Mesodermal cell (in vitro differentiated cells): Measurements from ENCODE around the gene BCL2L13.
"Not testable (repeated sequence)": the region's sequence is repeated elsewhere in the genome, so short reads cannot be mapped to it uniquely, and the experiment has no call there.

Source experiments
- H3K27ac ChIP-seq: 2 replicates; pipeline ENCODE4 v1.7.0; 2013; ENCODE audit warnings: mild to moderate bottlenecking, low read depth, low read length, moderate library complexity; ENCODE audit not compliant: severe bottlenecking
- H3K36me3 ChIP-seq: 2 replicates; pipeline ENCODE4 v1.7.1; 2013; ENCODE audit warnings: mild to moderate bottlenecking, low read length, moderate library complexity; ENCODE audit not compliant: control insufficient read depth, insufficient read depth
- H3K4me1 ChIP-seq: one replicate; pipeline ENCODE4 v1.7.1; 2013; ENCODE audit warnings: mild to moderate bottlenecking, low read length; ENCODE audit not compliant: insufficient read depth, control insufficient read depth, poor library complexity, severe bottlenecking
- H3K4me3 ChIP-seq: 2 replicates; pipeline ENCODE4 v1.7.0; 2013; ENCODE audit warnings: low read length, control low read depth, mild to moderate bottlenecking; ENCODE audit not compliant: insufficient read depth, poor library complexity, severe bottlenecking; ENCODE audit errors: extremely low read depth
- H3K9me3 ChIP-seq: 2 replicates; pipeline ENCODE4 v1.7.1; 2013; ENCODE audit warnings: mild to moderate bottlenecking, low read length, moderate library complexity; ENCODE audit not compliant: control insufficient read depth
- WGBS, 2 experiments: methylation state at CpG; one replicate each; pipeline ENCODE4 v1.1.5; 2013; ENCODE audit warnings: missing lambda C conversion rate in 2 of 2; ENCODE audit not compliant: insufficient coverage in 2 of 2; 5-methylcytosine and 5-hydroxymethylcytosine counted together

BCL2L13 gene

GRCh38 chr22:17754233-17754925, 115.8 kb downstream of the BCL2L13 start:
- Histone ChIP-seq H3K4me3 (no peak overlapping the region), H3K4me1 (no peaks in the 10 kb centered on the region), H3K27ac (no peak overlapping the region), H3K9me3 (no peaks in the 10 kb centered on the region), H3K36me3 (no peaks in the 10 kb centered on the region)
- 83 to 87% methylated on average over 14 of the region's 14 CpGs for WGBS, 2 experiments

GRCh38 chr22:17761138-17761488, 122.6 kb downstream of the BCL2L13 start:
- Histone ChIP-seq H3K4me3 (no peak overlapping the region), H3K36me3 (no peaks in the 10 kb centered on the region), H3K9me3 (no peaks in the 10 kb centered on the region), H3K4me1 (no peaks in the 10 kb centered on the region), H3K27ac (no peak overlapping the region)
- 90% methylated on average over 2 of the region's 4 CpGs; no CpG with 5 or more reads in 1 of the 2 experiments for WGBS, 2 experiments

DNA sequence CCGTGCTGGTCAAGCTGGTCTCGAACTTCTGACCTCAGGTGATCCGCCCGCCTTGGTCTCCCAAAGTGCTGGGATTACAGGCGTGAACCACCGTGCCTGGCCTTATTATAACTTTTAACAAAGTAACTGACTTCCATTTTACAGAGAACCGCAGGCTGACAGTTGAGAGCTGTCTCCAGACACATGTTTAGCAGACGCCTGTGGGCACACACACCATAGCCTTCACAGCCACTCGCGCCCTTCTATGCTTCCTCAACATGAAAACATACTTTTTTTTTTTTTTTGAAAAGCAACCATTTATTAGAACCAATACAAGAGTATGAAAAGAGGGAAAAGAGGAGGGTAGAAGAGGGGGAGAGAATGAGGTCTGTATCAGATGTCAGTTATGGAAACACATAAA, 124.9 kb downstream of the BCL2L13 start:
- not testable (repeated sequence) for H3K4me3 ChIP-seq, H3K36me3 ChIP-seq, H3K27ac ChIP-seq, H3K4me1 ChIP-seq, H3K9me3 ChIP-seq
- 90 to 92% methylated on average over 7 to 8 of the region's 10 CpGs for WGBS, 2 experiments

DNA sequence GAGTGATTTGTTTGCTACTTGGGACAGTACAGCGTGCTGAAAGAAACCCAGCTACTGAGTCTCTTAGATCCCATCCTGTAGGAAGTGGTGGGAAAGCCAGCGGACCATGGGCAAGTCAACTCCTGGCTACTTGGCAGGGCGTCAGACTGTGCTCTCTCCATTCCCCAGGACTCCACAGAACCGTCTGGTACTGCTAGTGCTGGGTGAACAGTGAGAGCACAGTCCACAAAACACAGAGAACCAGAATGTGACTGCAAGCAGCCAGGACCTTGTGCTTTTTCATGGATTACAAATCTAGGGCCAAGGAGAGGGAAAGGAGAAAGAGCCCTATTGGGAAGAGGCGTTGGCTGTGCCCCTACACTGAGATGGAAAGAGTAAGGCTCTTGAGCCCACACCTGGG, 125.5 kb downstream of the BCL2L13 start:
- Histone ChIP-seq H3K4me3 (no peak overlapping the region), H3K4me1 (no peaks in the 10 kb centered on the region), H3K27ac (no peak overlapping the region), H3K9me3 (no peaks in the 10 kb centered on the region), H3K36me3 (no peaks in the 10 kb centered on the region)
- 86 to 100% methylated on average over 2 to 3 of the region's 5 CpGs for WGBS, 2 experiments

GRCh38 chr22:17764852-17765251, 126.3 kb downstream of the BCL2L13 start:
- H3K4me1 ChIP-seq, H3K4me3 ChIP-seq, H3K36me3 ChIP-seq, H3K27ac ChIP-seq, H3K9me3 ChIP-seq: not testable (repeated sequence)
- 100% methylated on average over 1 of the region's 5 CpGs for WGBS, 2 experiments

GRCh38 chr22:17767233-17768065, 128.9 kb downstream of the BCL2L13 start:
- 92 to 96% methylated on average over 12 to 14 of the region's 14 CpGs for WGBS, 2 experiments
- H3K27ac ChIP-seq = no peak overlapping the region
- H3K9me3 ChIP-seq = no peaks in the 10 kb centered on the region
- H3K4me1 ChIP-seq = peaks cover 2% of the 10 kb centered on the region
- H3K4me3 ChIP-seq = no peak overlapping the region
- H3K36me3 ChIP-seq = no peaks in the 10 kb centered on the region

GRCh38 chr22:17769013-17769715, 130.6 kb downstream of the BCL2L13 start:
- H3K4me3 ChIP-seq = no peak overlapping the region
- WGBS, 2 experiments = 90 to 93% methylated on average over 7 to 12 of the region's 14 CpGs
- no peaks in the 10 kb centered on the region for H3K36me3 ChIP-seq
- H3K27ac ChIP-seq = no peak overlapping the region
- H3K4me1 ChIP-seq = peaks cover 10% of the 10 kb centered on the region
- no peaks in the 10 kb centered on the region for H3K9me3 ChIP-seq

- no peaks in the 10 kb centered on the region for H3K9me3 ChIP-seq
- no peak overlapping the region for H3K4me3 ChIP-seq
- WGBS, 2 experiments = 92 to 97% methylated on average over 9 of the region's 9 CpGs
- no peak overlapping the region for H3K27ac ChIP-seq
- peaks cover 10% of the 10 kb centered on the region for H3K4me1 ChIP-seq
- no peaks in the 10 kb centered on the region for H3K36me3 ChIP-seq
Observed at GRCh38 chr22:17769716-17770082, 131.1 kb downstream of the BCL2L13 start.

DNA sequence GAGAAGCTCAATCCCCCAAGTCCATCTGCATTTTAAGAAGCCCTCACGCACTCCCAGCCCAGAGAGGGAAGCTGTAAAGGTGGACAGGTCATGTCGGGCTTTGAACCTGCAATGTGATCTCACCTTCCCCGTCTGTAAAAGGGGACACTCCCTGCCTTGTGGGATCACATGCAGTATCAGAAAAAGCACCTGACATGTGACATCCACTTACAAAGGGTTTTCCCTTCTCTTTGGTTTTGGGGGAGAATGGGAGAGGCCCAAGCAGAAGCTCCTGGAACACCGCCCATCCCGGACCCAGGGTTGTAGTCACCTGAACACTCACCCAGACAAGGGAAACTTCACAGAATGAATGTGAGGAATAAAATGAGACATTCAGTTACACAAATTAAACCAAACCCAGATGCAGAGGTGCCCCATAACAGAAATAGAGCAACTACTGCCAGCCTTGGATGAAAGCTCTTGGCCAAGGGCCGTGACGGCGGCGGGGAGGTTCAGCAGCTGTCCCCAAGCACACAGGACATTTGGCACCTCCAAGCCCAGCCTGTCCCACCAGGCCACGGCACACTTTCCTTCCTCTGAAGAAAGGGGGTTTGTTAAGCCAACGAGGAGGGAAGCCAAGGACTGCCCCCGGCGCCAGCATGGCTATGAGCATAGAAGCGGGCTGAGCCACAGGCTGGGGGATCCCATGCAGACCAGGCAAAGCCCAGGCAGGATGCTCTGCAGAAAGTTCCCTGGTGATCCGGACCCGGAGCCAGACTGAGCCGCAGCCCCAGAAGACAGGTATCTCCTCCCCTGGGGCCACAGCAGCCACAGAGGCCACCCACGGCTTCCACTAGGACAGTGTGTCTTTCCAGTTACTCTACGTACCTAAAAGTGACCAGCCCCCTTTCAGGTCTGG, 131.9 kb downstream of the BCL2L13 start:
- WGBS, 2 experiments = 88 to 97% methylated on average over 16 of the region's 19 CpGs
- Histone ChIP-seq H3K27ac (no peak overlapping the region), H3K4me1 (peaks cover 10% of the 10 kb centered on the region), H3K36me3 (no peaks in the 10 kb centered on the region), H3K4me3 (no peak overlapping the region), H3K9me3 (no peaks in the 10 kb centered on the region)

DNA sequence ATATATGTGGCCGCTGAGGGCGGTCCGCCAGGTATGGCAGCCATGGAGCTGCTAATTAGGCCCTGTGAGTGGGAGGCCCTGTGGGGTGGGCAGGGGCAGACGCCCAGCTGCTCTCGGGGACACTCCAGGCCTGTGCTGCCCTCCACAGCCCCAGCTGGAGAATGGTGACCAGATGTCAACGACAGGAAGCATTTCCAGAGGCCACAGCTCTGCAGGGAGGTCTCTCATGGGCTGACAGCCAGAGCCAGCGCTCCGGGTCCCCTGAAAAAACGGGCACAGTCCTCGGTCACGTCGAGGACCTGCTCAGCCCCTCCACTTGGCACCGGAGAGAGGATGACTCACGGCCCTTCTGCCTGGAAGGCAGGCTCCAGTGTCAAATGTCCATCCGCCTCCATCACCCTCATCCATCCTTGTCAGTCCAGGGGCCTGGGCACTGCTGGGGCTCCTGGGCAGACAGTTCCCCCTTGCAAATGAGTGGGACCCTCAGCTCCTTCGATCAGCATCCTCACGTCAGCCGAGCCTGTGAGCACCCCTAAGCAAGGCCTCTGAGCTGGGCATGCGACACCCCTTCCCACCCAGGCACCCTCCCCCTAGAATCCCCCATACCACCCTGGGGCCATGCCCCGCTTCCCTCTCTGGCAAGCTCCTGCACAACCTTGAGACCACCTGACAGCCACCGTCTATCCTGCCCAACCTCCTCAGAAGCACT, 133.8 kb downstream of the BCL2L13 start:
- no peaks in the 10 kb centered on the region for H3K36me3 ChIP-seq
- no peak overlapping the region for H3K27ac ChIP-seq
- WGBS, 2 experiments = 79 to 87% methylated on average over 18 of the region's 21 CpGs
- peaks cover 10% of the 10 kb centered on the region for H3K4me1 ChIP-seq
- no peaks in the 10 kb centered on the region for H3K9me3 ChIP-seq
- H3K4me3 ChIP-seq = no peak overlapping the region
